Astrocyte (in vitro differentiated cells and primary cell): ENCODE data around the gene KCNAB1.

ENCODE experiments used
- CTCF ChIP-seq: IDR thresholded peaks from 2 replicates; pipeline ENCODE4 v1.5.1; 2011; ENCODE audit warnings: low read depth, mild to moderate bottlenecking, inconsistent platforms, low read length, moderate library complexity; ENCODE audit not compliant: insufficient read depth
- EZH2 ChIP-seq: IDR thresholded peaks from 2 replicates; pipeline ENCODE4 v1.6.1; 2012; ENCODE audit warnings: mild to moderate bottlenecking, low read length, inconsistent platforms; ENCODE audit not compliant: insufficient read depth

GRCh38 chr3:156513619-156514018 lies 393.2 kb downstream of the KCNAB1 start:
- TF ChIP-seq CTCF (no peak), EZH2 (no peak)
